ELR (cell line): ENCODE measurements around the gene OGFOD1.
A peak's percentile ranks its signal among the peaks of the same experiment; 100 is the strongest.

ENCODE experiments used
- DNase-seq: peaks from one replicate; pipeline ENCODE4 v3.0.0-alpha.2; 2015; ENCODE audit warnings: low read depth

Gene OGFOD1

DNA sequence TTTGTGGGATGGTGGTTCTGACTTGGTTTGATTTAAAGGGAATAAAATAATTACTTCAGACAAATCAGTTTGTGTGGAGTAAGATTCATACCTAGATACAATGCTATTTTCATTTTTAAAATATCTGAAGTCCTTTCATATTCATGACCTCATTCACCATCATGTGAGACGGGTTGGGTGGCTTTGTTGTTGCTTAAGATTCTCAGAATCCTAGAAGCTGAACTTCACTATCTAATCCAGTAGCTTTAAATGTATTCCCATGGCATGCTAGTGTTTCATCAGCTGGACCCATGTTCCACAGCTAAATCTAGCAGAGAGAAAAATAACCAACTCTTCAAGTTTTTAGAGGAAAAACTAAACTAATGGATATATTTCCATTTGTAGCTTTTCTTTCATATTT is 23.3 kb upstream of the OGFOD1 start:
- no peak for DNase-seq

DNA sequence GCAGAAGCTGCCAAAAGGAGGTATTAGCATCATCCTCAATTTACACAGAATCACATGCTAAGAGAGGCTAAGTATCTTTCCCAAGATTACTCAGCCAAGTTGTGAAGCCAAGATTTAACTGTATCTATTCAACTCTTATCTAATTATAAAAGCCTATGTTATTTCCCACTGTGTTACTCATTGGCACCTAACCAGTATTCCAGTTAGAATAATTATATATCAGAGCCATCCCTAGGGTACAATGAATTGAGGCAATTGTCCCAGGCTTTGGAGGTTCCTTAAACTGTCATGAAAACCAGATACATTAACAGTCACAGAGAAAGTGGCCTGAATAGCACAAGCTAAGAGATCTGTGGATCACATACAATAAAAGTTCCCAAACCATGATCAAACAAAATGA is 15.1 kb upstream of the OGFOD1 start:
- no peak for DNase-seq

DNA sequence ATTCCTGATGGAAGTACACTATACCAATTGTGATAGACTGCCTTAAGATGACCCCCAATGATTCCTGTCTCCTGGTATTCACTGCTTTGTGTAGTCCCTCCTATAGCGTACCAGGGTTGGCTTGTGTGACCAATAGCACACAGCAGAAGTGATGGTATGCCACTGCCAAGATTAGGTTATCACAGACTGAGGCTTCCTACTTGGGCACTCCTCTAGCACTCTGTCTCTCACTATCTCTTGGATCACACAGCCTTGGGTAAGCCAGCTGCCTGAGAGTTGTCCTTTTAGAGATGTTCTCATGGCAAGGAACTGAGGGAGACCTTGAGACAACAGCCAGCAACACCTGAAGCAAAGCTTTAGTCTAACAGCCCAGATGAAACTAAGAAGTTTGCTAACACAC is 13.3 kb upstream of the OGFOD1 start:
- no peak for DNase-seq

DNA sequence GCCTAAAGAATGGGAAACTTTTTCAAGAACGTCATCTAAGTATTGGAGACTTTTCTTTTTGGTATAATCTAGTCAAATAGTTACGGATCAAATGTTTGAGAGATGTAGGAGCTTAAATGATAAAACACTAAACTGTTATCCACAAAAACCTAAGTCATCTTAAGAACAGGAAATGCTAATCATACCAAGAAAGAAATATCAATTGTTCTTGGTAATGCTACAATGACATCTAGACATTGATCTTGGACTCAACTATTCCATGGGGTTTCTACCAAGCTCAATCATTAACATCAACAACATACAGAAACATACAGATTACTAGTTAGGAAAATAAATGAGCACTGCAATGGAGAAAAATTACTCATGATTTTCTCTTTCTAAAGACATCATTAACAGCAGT is 4.1 kb upstream of the OGFOD1 start:
- no peak for DNase-seq

DNA sequence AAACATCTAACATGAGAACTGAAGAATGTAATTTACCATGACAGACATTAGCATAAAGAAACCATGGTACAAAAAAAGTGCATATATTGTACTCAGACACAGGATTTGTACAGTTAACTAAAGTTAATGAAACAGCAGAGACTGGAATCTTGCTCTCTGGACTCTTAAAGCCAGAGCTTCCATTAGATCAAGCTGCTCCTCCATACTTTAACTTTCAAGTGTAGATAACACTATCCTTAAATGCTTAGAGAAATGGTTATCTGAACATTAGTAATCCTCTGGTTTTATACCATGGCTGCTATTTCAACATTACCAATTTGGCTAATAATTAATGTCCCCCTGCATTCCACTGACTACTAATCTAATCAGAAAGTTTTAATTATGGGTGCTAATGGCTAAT is 3.3 kb upstream of the OGFOD1 start:
- DNase-seq = no peak

DNA sequence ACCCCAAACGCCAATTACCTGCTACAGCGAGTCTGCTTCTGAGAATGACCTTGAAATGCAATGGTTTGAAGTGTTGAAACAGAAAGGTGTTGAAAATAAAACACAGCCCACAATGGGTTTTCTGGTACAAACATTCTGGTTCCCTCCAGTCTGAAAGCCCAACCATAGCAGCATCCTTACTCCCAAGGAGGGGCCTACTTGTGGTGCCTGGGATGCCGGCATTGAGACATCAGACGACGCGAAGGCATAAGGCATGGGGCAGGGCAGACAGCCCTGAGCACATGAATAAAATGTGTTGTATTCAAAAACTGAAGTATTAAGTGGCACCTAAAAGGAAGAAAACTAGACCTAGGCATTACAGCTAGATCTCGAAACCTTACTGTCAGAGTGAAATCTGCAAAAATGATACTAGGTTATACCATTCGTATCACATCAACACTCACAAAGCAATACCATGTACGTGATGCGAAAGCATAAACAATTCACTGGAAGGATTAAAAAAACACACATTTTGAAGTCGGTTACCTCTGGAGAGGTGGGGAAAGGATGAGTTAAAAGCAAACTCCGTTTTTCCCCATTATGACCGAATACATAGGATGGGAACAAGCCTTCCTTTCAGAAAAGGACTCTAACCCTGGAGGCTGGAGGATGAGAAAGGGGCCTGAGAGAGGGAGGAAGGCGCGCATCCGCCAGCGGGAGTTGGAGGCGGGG is 924 bp upstream of the OGFOD1 start:
- peak; percentile 49 for DNase-seq

DNA sequence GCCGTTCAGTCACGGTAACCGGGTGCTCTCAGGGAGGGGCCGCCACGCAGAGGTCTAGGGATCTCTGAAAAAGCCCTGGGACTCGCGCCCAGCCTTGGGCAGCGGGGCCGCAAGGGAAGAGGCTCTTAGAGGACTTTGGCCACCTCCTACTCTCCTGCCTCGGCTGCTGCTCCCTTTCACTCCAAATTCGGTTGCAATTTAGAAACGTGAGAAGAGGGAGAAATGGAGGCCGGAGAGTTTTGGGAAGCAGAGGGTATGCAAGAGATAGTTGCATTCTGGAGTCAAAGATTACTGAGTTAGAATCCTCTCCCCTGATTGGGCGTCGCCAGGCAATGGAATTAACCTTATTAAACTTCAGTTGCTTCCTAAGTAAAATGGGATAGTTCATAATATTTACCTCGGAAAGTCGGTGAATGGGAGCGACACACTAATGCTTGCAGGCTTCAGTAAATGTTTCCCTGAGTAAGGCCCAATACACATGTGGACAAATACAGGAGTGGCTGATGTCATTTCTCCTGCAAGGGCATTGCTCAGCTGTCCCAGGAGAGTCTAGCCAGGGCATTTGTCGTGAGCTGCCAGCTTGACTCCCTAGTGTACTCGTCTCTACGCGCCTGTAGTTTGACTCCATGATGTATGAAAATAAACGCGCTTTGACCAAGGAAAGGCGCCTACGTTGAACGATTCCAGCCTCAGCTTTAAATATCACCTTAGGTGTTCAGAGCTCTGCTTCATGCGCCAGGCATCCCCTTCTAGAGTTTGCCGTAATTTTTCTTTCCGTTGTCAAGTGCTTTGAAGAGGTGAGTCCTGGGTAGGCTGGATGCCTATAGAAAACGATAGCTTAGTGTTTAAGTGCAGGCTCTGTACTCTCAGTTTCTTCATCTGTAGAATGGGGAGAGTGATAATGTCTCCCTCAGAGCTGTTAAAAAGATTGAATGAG is 667 bp downstream of the OGFOD1 start:
- DNase-seq = peak; percentile 61

DNA sequence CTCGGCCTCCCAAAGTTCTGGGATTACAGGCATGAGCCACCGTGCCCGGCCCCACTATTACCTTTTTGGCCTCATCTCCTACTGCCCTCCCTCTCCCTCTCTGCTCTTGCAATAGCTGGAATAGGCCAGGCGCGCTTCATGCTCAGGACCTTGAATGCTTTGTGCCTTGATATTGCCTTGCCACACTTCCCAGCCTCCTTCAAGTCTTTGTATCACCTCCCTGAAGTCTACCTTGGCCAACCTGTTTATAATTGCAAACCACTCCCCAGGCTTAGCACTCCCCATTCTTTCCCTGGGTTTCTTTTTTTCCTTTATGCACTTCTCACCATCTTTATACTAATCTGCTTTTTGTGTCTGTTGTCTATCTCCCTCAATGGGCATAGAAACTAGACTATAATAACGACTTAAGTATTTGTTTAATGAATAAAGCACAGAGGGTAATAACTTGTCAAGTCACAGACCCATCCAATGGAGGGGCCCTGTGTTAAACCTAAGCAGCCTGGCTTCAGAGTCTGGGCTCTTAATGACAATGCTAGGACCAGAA is 6.6 kb downstream of the OGFOD1 start:
- no peak for DNase-seq

DNA sequence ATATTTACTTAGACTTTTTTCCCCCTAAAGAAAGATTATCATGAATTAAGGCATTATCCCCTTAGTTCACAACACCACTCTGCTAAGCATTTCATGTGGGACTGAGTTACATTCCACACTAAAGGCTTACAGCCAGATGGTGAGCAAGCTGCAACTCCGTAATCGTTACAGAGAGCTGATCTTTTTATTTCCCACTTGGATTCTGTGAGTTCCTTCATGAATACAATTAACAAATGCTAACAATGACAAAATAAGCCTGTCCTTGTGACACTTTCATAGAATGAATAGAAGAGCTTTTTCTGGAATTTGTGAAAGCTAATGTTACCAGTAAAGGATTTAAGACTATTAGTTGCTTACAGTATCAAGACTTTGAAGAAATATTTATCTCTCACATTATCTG is 8.7 kb downstream of the OGFOD1 start:
- DNase-seq = no peak

DNA sequence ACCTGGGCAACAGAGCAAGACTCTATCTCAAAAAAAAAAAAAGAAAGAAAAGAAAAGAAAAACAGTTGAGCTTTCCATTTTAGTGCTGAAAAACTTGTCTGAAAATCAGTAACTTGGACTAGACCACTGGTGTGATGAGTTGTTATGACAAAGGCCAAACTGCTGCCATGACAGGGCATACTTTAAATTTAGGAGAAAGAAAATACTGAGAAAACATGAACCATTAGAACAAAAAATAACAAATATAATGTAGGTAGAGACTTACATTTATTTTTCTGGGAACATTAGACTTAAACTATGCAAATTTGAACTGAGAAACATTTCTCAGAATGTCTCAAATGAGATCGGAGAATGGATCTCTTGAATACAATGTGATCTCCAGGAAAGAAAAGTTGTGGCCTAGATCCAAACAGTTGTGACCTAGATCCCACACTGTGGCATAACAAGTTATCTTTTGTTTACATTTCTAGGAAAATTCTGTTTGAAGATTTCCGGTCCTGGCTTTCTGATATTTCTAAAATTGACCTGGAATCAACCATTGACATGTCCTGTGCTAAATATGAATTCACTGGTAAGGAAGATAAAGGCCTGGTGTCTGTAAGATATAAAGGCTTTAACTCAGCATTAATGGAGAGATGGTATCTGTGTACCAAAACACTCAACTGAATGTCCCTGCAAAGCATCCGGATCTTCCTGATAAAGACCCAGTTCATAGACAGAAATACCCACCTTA is 10.9 kb downstream of the OGFOD1 start:
- no peak for DNase-seq

DNA sequence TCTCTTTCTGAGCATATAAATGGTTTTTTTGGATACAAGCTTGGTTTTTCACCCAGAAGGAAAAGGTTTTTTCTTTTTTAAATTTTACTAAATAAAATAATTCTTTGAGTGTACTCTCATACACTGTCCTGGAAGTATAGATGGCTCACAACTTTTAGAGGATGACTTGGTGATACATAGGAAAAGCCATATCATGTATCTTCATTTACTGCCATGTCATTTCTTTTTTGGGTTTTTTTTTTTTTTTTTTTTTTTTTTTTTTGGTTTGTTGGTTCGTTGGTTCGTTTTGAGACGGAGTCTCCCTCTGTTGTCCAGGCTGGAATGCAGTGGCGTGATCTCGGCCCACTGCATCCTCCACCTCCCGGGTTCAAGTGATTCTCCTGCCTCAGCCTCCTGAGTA is 11.8 kb downstream of the OGFOD1 start:
- DNase-seq = no peak

DNA sequence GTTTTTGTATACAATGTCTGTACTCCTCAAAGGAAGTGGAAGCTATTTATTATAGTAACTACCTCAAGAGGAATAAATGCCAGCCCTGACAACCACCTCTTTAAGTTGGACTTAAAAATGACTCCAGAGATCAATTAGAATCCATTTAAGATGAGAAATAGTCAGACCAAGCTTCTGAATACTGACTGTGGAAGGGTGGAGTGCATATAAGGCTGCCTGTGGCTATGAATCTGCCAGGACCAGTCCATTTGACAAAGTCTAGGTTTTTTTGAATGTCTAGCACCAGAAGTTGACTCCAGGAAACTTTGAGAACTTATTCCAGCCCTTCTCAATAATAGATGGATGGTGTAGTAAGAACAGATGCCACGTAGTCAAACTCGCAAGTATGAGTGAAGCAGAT is 15.0 kb downstream of the OGFOD1 start:
- no peak for DNase-seq

DNA sequence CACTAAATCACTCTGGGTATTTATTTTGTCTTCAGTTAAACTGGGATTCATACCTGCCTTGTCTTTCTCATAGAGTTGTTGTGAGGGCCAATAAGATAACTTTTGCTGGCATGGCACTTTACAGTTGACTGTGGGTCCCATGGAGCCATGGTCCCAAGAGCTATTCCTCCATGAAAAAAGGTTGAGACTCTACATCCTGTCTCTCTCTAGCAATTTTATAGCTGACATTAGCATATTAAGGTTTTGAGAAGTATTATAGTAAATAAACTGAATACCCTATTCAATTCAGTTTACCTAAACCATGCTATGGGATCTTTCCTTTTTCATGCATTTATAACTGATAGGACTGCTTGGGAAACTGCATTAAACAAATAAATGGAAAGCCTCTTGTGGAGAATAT is 17.4 kb downstream of the OGFOD1 start:
- no peak for DNase-seq

DNA sequence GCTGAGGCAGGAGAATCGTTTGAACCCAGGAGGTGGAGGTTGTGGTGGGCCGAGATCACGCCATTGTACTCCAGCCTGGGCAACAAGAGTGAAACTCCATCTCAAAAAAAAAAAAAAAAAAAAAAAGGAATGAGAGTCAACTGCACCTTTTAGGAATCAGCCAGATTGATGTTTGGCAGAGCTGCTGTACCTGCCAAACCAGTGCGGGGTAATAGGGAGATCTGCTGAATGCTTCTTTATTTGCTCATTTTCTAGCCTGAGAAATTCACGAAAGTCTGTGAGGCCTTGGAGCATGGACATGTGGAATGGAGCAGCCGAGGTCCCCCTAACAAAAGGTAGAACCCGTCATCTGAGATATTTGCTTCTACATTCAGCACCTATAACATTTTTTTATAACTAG is 18.4 kb downstream of the OGFOD1 start:
- DNase-seq = no peak

DNA sequence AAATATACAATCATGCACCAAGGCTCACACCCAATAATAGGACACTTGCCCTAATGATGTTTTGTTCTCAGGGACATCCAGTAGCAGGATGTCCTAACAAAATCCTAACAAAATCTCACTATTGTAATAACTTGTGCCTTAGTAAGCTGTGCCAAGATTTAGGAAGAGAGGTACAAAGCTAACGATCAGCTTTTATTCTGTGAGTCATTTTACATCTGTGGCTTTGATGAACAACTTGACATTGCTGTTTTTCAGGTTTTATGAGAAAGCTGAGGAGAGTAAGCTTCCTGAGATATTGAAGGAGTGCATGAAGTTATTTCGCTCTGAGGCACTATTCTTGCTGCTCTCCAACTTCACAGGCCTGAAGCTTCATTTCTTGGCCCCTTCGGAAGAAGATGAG is 18.9 kb downstream of the OGFOD1 start:
- DNase-seq = no peak

DNA sequence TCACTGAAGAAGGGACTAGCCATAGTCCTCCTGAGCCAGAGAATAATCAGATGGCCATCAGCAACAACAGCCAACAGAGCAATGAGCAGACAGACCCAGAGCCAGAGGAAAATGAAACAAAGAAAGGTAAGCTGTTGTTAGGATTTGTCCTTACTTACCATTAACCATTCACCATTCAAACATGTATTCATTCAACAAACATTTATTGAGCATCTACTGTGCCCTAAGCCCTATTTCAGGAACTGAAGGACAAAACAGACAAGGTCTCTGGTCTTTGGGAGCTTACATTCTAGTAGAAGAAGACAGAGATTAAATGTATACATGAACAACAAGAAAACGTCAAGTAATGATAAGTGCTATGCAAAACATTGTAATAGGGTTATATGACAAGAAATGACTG is 19.3 kb downstream of the OGFOD1 start:
- no peak for DNase-seq

DNA sequence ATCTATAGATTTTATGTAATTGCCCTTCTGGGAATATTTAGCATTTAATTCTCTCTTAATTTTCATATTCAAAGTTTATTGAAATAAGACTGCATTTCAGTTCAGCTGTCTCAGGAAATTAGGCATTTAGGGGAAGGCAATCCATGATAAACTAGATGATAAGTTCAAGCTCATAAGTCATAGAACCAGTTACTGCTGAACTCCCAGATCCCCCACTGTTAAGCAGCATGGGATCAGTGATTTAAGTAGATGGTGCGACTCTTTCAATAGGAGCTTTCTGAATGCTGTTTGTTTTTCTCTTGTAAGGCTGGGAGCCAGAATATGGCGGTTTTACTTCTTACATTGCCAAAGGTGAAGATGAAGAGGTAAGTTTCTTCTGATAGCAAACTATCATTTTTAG is 23.8 kb downstream of the OGFOD1 start:
- DNase-seq = no peak

DNA sequence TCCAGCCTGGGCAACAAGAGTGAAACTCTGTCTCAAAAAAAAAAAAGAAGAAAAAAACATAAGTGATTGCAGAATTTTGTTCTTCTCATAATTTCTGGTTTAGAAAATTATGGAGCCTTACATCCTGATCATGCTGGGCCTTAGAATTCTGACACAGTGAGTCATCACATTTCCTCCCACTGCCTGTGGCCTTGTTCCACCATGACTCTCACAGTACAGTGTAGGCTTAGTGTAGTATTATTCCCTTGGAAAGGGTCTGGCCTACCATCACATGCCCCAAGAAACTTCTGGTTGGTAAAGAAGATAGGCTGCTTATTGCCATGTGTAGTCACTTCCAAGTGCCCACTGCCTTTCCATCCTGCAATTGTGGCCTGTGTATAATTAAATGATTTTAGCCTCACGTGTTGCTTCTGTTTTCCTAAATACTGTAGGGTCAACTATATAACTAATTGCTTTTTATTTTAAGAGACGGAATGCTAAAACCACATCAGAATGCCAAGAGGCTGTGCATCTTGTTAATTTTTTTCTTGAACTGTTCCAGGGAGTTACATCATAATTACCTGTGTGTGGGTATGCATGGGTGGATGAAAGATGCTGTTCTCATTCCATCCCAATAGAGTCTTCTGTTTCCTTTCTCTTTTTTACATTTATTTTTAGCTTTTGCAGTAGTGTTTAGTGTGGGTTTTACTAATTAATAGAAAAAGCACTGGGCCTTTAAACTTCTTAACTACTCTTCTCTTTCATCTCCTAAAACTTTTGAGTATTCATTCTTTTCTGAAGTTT is 25.9 kb downstream of the OGFOD1 start:
- DNase-seq = peak; percentile 92

DNA sequence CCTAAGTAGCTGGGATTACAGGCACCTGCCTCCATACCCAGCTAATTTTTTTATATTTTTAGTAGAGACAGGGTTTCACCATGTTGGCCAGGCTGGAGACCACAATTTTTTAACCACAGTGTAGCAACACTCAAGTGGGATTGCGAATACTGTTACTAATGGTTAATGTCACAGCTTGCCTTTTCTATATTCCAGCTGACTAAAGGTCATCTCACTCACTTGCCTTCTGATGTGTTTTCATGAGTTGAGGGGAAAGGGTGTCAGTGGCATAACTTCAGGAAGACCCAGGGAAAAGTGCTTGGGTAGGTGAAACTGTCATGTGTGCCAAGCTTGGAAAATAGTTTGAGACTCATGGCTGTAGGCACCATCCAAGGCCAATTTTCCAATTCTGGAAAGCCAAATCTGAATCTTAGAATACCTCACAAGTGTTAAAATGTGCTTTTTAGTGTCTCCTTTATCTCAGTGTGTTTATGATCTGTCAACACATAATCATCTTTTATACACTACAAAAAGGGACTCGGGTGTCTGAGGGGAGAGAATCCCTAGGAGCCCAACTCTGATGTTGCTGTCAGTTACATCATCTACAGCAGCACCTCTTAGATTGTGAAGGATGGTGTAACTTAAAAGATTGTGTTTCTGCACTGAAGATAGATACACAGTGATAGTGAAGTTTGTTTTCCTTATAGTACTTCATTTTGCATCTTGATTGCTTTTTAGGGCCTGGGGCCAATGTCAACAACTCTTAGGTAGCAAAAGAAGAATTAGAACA is 27.1 kb downstream of the OGFOD1 start:
- DNase-seq = no peak

DNA sequence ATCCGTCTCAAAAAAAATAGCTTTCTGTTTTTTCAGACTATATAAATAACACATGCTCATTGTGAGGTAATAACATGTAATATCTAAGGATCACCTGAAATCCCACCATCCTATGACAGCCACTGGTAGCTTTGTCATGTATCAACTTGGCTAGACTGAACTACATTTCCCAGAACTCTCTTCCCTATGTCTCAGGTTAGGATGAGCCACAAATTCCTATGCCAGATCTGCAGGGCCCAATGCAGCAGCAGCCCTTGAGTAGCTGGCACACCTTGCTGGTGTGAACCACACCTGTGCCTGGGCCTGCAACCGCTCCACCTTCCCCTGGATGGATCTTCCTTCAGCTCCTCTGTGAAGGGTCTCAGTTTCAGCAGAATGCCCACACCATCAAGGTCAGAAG is 28.1 kb downstream of the OGFOD1 start:
- no peak for DNase-seq
